ENCODE results near the gene EPAS1. TPM values are rescaled to one million over a fixed set of nuclear protein-coding genes. Genes with fewer than 3 reads are reported as not detected.

EPAS1 gene
- total RNA-seq, 1 donor from 2014 or later = 5.1 TPM

GRCh38 chr2:46296216-46296839, 879 bp upstream of the EPAS1 start:
- peaks cover 22% of the 10 kb centered on the region for H3K4me1 Mint-ChIP-seq (ENCODE audit: low read depth)
- H3K27ac Mint-ChIP-seq = no peak overlapping the region
- H3K4me3 Mint-ChIP-seq (ENCODE audit: low read depth) = peak overlapping the region; percentile 59
- TF ChIP-seq CTCF (IDR thresholded peaks at IDR 0.05; ENCODE audit: unreplicated experiment) = no peak
- H3K9me3 Mint-ChIP-seq (ENCODE audit: low read depth) = no peaks in the 10 kb centered on the region
- peaks cover 85% of the 10 kb centered on the region for H3K27me3 Mint-ChIP-seq
- DNase-seq (ENCODE audit: low spot score, unreplicated experiment) = no peak
- no peaks in the 10 kb centered on the region for H3K36me3 Mint-ChIP-seq (ENCODE audit: insufficient read depth)

GRCh38 chr2:46297546-46298271, 502 bp downstream of the EPAS1 start:
- Mint-ChIP-seq H3K4me3 (ENCODE audit: low read depth) (peak overlapping the region; percentile 90), H3K27ac (peak overlapping the region; percentile 63), H3K36me3 (ENCODE audit: insufficient read depth) (no peaks in the 10 kb centered on the region)

GRCh38 chr2:46298272-46298521, 990 bp downstream of the EPAS1 start:
- peak overlapping the region; percentile 90 for H3K4me3 Mint-ChIP-seq (ENCODE audit: low read depth)
- no peak for DNase-seq (ENCODE audit: low spot score, unreplicated experiment)
- no peak overlapping the region for H3K27ac Mint-ChIP-seq
- H3K9me3 Mint-ChIP-seq (ENCODE audit: low read depth) = no peaks in the 10 kb centered on the region
- peaks cover 84% of the 10 kb centered on the region for H3K27me3 Mint-ChIP-seq
- no peak for TF ChIP-seq CTCF (IDR thresholded peaks at IDR 0.05; ENCODE audit: unreplicated experiment)
- peaks cover 25% of the 10 kb centered on the region for H3K4me1 Mint-ChIP-seq (ENCODE audit: low read depth)
- H3K36me3 Mint-ChIP-seq (ENCODE audit: insufficient read depth) = no peaks in the 10 kb centered on the region

More at GRCh38 chr2:46297546-46298271, 502 bp downstream of the EPAS1 start:
- Mint-ChIP-seq H3K4me1 (ENCODE audit: low read depth) (peaks cover 23% of the 10 kb centered on the region), H3K27me3 (peaks cover 89% of the 10 kb centered on the region), H3K9me3 (ENCODE audit: low read depth) (no peaks in the 10 kb centered on the region)
- DNase-seq (ENCODE audit: low spot score, unreplicated experiment) = peak; percentile 61
- TF ChIP-seq CTCF (IDR thresholded peaks at IDR 0.05; ENCODE audit: unreplicated experiment) = peak; percentile 31

- Mint-ChIP-seq H3K4me3 (ENCODE audit: low read depth) (peak overlapping the region; percentile 90), H3K27ac (no peak overlapping the region)
These were observed 1.5 kb downstream of the EPAS1 start for GRCh38 chr2:46298522-46299353.

More at GRCh38 chr2:46298522-46299353, 1.5 kb downstream of the EPAS1 start:
- no peaks in the 10 kb centered on the region for H3K9me3 Mint-ChIP-seq (ENCODE audit: low read depth)
- no peak for DNase-seq (ENCODE audit: low spot score, unreplicated experiment)
- H3K27me3 Mint-ChIP-seq = peaks cover 79% of the 10 kb centered on the region
- peak; percentile 14 for TF ChIP-seq CTCF (IDR thresholded peaks at IDR 0.05; ENCODE audit: unreplicated experiment)
- no peaks in the 10 kb centered on the region for H3K36me3 Mint-ChIP-seq (ENCODE audit: insufficient read depth)
- H3K4me1 Mint-ChIP-seq (ENCODE audit: low read depth) = peaks cover 29% of the 10 kb centered on the region
